Epithelial cell of esophagus (primary cell): ENCODE data around the gene CBX4.

Experiments
- DNase-seq: peaks from one replicate; pipeline ENCODE4 v3.0.0; 2010; ENCODE audit warnings: low read depth
- H3K4me3 ChIP-seq: 2 replicates; pipeline ENCODE4 v1.5.1; 2011; ENCODE audit warnings: mild to moderate bottlenecking, low read length, control low read depth
- TF ChIP-seq, protein P1 (sequence below): IDR thresholded peaks from 2 replicates; pipeline ENCODE4 v1.5.1; 2011; ENCODE audit warnings: low read depth, mild to moderate bottlenecking, low read length, control low read depth, inconsistent platforms; ENCODE audit not compliant: insufficient read depth; ENCODE audit errors: missing control alignments

Gene CBX4

DNA sequence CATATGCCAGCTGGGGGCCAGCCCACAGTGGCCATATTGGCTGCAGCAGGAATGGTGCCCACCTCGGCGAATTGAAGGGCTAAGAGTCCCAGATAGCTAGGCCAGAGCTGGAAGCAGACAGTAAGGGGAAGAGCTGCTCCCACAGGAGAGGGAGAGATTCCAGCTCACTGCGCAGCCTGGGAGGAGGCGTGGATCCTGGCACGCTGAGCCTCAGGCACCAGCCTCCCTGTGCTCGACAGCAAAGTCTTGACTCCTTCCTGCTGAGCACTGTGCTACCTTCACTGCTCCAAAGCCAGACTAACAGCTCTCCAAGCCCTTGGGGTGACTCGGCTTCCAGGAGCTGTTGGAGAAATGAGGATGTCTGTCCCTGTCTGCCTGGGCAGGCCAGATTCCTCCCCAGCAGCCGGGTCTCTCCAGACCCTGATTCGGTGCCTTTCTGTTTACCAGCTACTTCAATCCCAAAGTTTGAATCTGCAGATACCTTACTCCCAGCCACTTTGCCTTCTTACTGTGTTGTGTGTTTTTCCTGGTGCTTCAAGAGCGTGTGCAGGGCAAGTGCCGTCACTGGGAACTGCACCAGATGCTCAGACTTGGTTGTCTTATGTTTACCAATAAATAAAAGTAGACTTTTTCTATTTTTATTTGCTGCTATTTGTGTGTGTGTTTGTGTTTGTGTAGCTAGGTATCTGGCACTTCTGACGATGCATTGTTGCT lies 52.2 kb downstream of the CBX4 start:
- TF ChIP-seq, protein P1, sequence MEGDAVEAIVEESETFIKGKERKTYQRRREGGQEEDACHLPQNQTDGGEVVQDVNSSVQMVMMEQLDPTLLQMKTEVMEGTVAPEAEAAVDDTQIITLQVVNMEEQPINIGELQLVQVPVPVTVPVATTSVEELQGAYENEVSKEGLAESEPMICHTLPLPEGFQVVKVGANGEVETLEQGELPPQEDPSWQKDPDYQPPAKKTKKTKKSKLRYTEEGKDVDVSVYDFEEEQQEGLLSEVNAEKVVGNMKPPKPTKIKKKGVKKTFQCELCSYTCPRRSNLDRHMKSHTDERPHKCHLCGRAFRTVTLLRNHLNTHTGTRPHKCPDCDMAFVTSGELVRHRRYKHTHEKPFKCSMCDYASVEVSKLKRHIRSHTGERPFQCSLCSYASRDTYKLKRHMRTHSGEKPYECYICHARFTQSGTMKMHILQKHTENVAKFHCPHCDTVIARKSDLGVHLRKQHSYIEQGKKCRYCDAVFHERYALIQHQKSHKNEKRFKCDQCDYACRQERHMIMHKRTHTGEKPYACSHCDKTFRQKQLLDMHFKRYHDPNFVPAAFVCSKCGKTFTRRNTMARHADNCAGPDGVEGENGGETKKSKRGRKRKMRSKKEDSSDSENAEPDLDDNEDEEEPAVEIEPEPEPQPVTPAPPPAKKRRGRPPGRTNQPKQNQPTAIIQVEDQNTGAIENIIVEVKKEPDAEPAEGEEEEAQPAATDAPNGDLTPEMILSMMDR, result no peak
- no peak overlapping the region for H3K4me3 ChIP-seq
- no peak for DNase-seq

DNA sequence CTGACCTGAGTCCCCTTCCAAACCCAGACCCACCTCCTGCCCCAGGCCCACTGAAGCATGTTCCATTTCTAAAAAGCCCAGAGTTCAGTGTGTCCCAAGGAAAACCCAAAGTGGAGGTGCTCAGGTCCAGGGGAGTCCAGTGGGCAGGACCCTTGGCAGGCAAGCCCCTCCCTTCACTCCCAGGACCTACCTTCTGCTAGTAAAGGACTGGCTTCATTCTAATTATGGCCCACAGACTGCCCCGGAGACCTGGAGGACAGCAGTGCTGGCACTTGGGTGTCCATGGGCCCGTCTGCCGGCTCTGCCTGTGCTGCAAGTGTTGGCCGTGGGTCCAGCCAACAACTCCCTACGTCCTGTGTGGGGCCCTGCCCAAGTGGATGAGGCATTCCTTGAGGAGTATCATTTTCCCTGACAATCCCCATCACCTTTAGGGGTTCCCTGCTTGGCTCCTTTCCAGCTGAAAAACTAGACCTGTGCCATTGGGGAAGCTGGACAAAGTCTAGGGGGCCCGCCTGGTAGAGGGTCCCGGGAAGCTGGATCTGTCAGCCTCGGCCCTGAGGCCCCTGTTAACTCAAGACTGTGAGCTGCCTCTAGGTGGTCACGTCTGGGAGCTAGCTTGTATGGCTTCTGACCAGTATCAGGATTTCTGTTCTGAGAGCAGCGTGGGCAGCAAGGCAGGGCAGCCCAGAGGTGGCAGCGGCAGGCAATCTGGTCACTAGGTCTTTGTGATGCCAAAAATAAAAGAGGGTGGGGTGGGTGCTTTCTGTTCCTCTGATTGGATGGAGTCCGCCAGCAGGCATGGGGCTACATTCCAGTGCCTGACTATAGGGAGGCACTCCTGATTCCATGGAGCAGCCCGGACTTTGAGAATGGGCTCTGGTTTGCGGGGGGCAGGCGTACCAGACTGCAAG lies 53.1 kb downstream of the CBX4 start:
- no peak for DNase-seq
- H3K4me3 ChIP-seq, result no peak overlapping the region
- TF ChIP-seq, protein P1, result no peak

DNA sequence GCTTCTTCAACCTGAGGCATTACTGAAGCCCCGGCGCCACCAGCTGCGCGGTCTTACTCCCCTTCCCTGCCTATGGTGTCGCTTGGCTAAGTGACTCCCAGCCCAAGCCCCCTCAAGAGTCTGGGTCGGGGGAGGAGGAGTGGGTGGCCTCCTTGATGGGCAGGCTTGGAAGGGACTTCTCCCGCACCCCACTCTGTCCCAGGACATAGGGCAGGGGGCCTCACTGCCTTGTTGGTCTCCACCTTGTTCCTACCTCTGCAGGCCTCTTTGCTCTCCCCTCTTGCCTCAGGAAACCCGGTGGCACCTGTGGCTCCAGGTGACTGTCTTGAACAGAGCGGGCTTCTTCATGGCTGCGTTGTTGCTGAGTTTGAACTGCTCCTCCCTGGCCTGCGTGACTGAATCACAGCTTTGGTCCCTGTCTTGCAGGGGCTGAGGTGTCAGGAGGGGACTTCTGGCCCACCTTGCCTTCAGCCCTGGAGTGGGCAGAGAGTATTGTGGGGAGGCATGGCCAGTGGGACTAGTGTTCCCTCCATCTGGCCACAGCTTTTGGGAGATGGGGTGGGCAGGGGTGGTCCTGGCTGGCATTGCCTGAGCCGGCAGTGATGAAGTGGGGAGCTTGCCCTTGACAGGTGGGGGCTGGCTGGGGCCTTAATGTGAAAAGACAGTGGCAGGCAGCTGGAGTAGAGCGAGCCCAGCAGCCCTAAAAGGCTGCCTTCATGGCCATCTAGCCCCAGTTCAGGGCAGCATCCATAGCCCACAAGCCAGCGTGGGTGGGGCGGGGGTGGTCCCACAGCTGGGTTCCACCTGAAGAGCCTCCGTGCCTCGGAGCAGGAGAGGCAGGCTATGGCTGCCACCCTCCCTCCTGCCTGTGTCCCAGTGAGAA lies 54.0 kb downstream of the CBX4 start:
- no peak for DNase-seq
- TF ChIP-seq, protein P1, result no peak
- H3K4me3 ChIP-seq, result no peak overlapping the region

DNA sequence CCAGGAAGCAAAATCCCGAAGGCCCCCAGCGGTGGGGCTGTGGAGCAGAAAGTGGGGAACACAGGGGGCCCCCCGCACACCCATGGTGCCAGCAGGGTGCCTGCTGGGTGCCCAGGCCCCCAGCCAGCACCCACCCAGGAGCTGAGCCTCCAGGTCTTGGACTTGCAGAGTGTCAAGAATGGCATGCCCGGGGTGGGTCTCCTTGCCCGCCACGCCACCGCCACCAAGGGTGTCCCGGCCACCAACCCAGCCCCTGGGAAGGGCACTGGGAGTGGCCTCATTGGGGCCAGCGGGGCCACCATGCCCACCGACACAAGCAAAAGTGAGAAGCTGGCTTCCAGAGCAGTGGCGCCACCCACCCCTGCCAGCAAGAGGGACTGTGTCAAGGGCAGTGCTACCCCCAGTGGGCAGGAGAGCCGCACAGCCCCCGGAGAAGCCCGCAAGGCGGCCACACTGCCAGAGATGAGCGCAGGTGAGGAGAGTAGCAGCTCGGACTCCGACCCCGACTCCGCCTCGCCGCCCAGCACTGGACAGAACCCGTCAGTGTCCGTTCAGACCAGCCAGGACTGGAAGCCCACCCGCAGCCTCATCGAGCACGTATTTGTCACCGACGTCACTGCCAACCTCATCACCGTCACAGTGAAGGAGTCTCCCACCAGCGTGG lies 54.8 kb downstream of the CBX4 start:
- TF ChIP-seq, protein P1, result no peak
- DNase-seq, result no peak
- no peak overlapping the region for H3K4me3 ChIP-seq

DNA sequence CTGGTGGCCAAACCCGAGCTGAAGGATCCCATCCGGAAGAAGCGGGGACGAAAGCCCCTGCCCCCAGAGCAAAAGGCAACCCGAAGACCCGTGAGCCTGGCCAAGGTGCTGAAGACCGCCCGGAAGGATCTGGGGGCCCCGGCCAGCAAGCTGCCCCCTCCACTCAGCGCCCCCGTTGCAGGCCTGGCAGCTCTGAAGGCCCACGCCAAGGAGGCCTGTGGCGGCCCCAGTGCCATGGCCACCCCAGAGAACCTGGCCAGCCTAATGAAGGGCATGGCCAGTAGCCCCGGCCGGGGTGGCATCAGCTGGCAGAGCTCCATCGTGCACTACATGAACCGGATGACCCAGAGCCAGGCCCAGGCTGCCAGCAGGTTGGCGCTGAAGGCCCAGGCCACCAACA lies 55.3 kb downstream of the CBX4 start:
- TF ChIP-seq, protein P1, result no peak
- no peak for DNase-seq
- no peak overlapping the region for H3K4me3 ChIP-seq
